ENCODE data around the gene IPPK.

GRCh38 chr9:92636627-92637026 is 33.3 kb downstream of the IPPK start:
- TF ChIP-seq CTCF (IDR thresholded peaks at IDR 0.05; ENCODE audit: borderline replicate concordance, extremely low read depth, low read length, poor library complexity, severe bottlenecking) (peak; percentile 16), EZH2 (IDR thresholded peaks at IDR 0.05; ENCODE audit: borderline replicate concordance, low read depth, low read length, severe bottlenecking) (no peak)
